Prostate gland (tissue), 2 donors: Measurements from ENCODE around the gene C1orf105. TPM values are rescaled to one million over a fixed set of nuclear protein-coding genes. Genes with fewer than 3 reads are reported as not detected.
"Not testable (repeated sequence)": the region's sequence is repeated elsewhere in the genome, so short reads cannot be mapped to it uniquely, and the experiment has no call there.

Experiments
- DNase-seq: peaks from one replicate; pipeline ENCODE4 v3.0.0-alpha.2; 2019; ENCODE audit warnings: low spot score
- H3K27ac ChIP-seq, 2 donors: fragments of 200-600 bp; sonication (generic); 2 replicates each; pipeline ENCODE4 v1.5.1; 2017 to 2019
- H3K27me3 ChIP-seq: fragments of 200-600 bp; sonication (generic); replicated peaks from 2 replicates; pipeline ENCODE4 v1.5.1; 2019; ENCODE audit not compliant: insufficient read depth
- H3K36me3 ChIP-seq, 2 donors: fragments of 200-600 bp; sonication (generic); 1 replicate in 1 of 2; 2 replicates in 1 of 2; pipeline versions ENCODE4 v1.5.1 to v1.8.1; 2017 to 2019
- H3K4me1 ChIP-seq: fragments of 200-600 bp; sonication (generic); replicated peaks from 2 replicates; pipeline ENCODE4 v1.5.1; 2019
- H3K4me3 ChIP-seq, 2 donors: fragments of 200-600 bp; sonication (generic); 2 replicates each; pipeline ENCODE4 v1.5.1; 2017 to 2019
- H3K9me3 ChIP-seq: fragments of 200-600 bp; sonication (generic); 2 replicates; pipeline ENCODE4 v1.5.1; 2017
- POLR2A ChIP-seq: fragments of 450-650 bp; IDR thresholded peaks from one replicate; pipeline ENCODE4 v1.6.1; 2016; ENCODE audit warnings: antibody characterized with exemption, mild to moderate bottlenecking
- POLR2AphosphoS5 ChIP-seq: sonication (generic); formaldehyde crosslinking; IDR thresholded peaks from one replicate; pipeline ENCODE4 v1.6.1; 2017; ENCODE audit warnings: antibody characterized with exemption
- WGBS: methylation state at CpG from one replicate; pipeline ENCODE4 v1.1.5; 2018; 5-methylcytosine and 5-hydroxymethylcytosine counted together
- intact Hi-C: fragments of 100-400 bp; cut with DNase I; formaldehyde crosslinking; loops from one replicate; pipeline ENCODE4 v1.14.2; 2022
- total RNA-seq, 2 donors: library from RNA; depleted of rRNA; stranded (reverse); fragments of >200 nt; gene quantifications; one replicate each; pipeline ENCODE4 v1.1.0, GENCODE V29; 2016
- TF ChIP-seq, protein P1 (sequence below), 4 experiments: fragments of 200-600 bp in 2 of 4; fragments of 450-650 bp in 2 of 4; sonication (generic) in 2 of 4; IDR thresholded peaks; 1 replicate in 3 of 4; 2 replicates in 1 of 4; pipeline ENCODE4 v1.5.1; 2016 to 2019; ENCODE audit warnings: antibody characterized with exemption in 4 of 4, mild to moderate bottlenecking in 2 of 4, moderate library complexity in 2 of 4

C1orf105 gene
- total RNA-seq, 2 donors from 2014 or later, result 0.36 to 1.4 TPM

DNA sequence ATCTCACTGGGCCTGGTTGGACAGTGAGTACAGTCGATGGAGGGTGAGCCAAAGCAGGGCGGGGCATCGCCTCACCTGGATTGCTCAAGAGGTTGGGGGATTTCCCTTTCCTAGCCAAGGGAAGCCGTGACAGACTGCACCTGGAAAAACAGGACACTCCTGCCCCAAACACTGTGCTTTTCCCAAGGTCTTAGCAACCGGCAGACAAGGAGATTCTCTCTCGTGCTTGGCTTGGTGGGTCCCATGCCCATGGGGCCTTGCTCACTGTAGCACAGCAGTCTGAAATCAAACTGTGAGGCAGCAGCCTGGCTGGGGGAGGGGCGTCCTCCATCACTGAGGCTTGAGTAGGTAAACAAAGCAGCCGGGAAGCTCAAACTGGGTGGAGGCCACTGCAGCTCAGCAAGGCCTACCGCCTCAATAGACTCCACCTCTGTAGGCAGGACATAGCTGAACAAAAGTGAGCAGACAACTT lies 11.3 kb downstream of the C1orf105 start:
- H3K4me1 ChIP-seq, result no peaks in the 10 kb centered on the region
- H3K27ac ChIP-seq, result peak overlapping the region; percentile 55 to 74
- no peaks in the 10 kb centered on the region for H3K9me3 ChIP-seq
- no peaks in the 10 kb centered on the region for H3K36me3 ChIP-seq
- TF ChIP-seq POLR2A (no peak), POLR2AphosphoS5 (peak; percentile 68)
- TF ChIP-seq, protein P1, sequence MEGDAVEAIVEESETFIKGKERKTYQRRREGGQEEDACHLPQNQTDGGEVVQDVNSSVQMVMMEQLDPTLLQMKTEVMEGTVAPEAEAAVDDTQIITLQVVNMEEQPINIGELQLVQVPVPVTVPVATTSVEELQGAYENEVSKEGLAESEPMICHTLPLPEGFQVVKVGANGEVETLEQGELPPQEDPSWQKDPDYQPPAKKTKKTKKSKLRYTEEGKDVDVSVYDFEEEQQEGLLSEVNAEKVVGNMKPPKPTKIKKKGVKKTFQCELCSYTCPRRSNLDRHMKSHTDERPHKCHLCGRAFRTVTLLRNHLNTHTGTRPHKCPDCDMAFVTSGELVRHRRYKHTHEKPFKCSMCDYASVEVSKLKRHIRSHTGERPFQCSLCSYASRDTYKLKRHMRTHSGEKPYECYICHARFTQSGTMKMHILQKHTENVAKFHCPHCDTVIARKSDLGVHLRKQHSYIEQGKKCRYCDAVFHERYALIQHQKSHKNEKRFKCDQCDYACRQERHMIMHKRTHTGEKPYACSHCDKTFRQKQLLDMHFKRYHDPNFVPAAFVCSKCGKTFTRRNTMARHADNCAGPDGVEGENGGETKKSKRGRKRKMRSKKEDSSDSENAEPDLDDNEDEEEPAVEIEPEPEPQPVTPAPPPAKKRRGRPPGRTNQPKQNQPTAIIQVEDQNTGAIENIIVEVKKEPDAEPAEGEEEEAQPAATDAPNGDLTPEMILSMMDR (IDR thresholded peaks at IDR 0.05), result no peak
- no peaks in the 10 kb centered on the region for H3K27me3 ChIP-seq
- peak; percentile 85 for DNase-seq
- H3K4me3 ChIP-seq, result no peak overlapping the region
- 50% methylated on average over 9 of the region's 9 CpGs for WGBS
- intact Hi-C loops, result no loop called here

DNA sequence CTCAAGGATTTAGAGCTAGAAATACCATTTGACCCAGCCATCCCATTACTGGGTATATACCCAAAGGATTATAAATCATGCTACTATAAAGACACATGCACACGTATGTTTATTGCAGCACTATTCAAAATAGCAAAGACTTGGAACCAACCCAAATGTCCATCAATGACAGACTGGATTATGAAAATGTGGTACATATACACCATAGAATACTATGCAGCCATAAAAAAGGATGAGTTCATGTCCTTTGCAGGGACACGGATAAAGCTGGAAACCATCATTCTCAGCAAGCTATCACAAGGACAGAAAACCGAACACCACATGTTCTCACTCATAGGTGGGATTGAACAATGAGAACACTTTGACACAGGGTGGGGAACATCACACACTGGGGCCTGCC lies 16.7 kb downstream of the C1orf105 start:
- H3K27ac ChIP-seq, H3K36me3 ChIP-seq, intact Hi-C loops, H3K4me1 ChIP-seq, H3K4me3 ChIP-seq, H3K9me3 ChIP-seq, DNase-seq, H3K27me3 ChIP-seq: not testable (repeated sequence)
- WGBS, result 89% methylated on average over 3 of the region's 3 CpGs

DNA sequence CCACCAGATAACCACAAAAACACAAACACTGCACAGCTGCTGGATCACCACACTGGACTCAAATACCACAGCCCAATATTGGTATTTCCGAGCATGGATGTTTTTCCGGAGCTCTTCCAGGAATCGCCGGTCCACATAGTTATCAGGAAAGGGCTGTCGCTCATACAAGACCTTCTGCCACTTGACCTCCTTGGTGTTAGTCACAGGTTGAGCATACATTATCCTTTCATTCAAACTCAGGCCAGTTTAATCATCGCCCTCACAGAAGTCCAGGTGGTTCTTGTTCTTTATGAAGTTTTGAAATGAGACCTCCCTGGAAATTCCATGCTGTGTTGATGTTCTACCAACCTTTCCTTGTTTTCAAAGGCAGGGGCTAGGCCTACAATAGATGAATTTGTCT lies 21.9 kb downstream of the C1orf105 start:
- no peaks in the 10 kb centered on the region for H3K36me3 ChIP-seq
- no peaks in the 10 kb centered on the region for H3K4me1 ChIP-seq
- no peak overlapping the region for H3K4me3 ChIP-seq
- 95% methylated on average over 6 of the region's 6 CpGs for WGBS
- TF ChIP-seq POLR2A (no peak), POLR2AphosphoS5 (no peak)
- TF ChIP-seq, protein P1 (IDR thresholded peaks at IDR 0.05), result no peak
- no peaks in the 10 kb centered on the region for H3K9me3 ChIP-seq
- intact Hi-C loops, result loop anchor here (10.0 kb wide), 1 partner anchor 638 kb away; no protein-coding TSS in a partner anchor
- no peak overlapping the region for H3K27ac ChIP-seq
- no peaks in the 10 kb centered on the region for H3K27me3 ChIP-seq
- no peak for DNase-seq

DNA sequence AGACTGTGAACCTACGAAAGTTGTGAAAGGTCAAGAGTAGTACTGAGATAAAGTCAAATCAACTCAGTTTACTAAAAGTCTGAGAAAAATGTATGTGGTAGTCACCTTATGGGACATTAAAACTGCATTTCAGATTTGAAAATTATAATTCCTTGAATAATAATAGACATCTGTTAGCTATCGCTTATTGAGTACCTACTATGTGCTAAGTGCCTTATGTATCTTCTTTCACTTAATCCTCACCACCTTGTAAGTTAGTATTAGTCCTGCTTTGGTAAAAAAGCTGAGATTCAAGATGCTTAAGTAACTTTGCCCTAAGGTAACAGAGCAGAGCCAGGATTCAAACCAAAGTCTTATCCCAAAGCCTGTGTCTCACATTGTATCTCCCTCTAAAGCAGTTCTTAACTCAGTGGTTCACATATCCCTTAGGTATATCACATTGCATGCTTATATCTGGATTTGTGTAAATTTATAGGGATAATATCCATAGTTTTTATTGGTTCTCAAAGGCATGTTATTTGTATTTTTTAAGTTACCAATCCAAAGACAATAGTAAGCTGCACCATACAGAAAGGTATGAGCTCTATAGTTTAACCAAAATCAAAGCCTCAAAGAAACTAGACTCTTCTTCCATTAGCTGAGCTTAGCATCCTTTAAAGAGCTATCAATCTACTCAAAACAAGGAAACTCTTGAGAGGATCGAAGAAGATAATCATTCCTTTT lies 22.5 kb downstream of the C1orf105 start:
- Histone ChIP-seq H3K9me3 (no peaks in the 10 kb centered on the region), H3K36me3 (no peaks in the 10 kb centered on the region), H3K4me1 (no peaks in the 10 kb centered on the region), H3K4me3 (peak overlapping the region; percentile 87 to 93), H3K27ac (peak overlapping the region in 1 of 2 donors; percentile 83), H3K27me3 (no peaks in the 10 kb centered on the region)
- intact Hi-C loops, result loop anchor here (10.0 kb wide), 1 partner anchor 638 kb away; no protein-coding TSS in a partner anchor
- TF ChIP-seq, protein P1 (IDR thresholded peaks at IDR 0.05), result no peak
- TF ChIP-seq POLR2A, result no peak
- no peak for TF ChIP-seq POLR2AphosphoS5
- DNase-seq, result no peak
- WGBS, result 66% methylated on average over 3 of the region's 3 CpGs

DNA sequence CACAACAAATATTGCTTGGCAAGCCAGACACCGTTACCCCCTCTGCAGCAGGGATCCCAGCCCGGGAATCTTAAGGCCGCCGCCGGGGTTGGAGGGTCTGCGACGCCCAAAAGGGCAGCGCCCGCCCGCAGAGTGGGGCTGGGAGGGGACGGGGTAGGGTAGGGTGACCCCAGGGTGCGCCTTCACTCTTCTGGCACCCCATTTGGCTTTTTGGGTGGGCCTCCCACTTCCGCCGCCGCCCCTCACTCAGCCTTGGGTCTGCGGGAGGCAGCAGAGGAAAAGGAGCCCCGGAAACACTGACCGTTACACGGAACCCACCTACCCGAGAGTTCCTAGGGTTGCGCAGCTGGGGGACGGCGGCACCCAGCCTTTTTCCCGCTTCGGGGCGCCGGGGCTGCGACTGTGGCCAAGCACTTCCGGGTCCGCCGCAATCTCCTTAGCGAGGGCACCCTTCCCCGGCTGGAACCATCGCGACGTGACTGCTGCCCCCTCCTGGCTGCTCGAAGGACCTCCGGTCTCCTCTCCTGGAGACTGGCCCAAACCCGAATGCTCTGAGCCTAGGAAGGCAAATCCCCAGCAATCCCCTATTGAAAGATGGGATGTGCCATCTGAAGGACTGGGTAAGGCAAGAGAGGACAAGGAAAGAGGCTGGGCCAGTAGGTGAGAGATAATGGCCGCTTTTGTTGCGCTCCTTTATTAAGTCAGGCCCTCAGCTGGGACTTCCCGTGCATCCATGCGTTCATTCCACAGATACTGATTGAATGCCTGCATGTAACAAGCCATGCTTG lies 23.4 kb downstream of the C1orf105 start, which contains the start of gene PIGC:
Gene PIGC, minus strand, starts transcription at position 404 of the 788 bp plus-strand sequence. CDS start 1,447 bp downstream, outside the sequence.
- intact Hi-C loops, result loop anchor here (10.0 kb wide), 1 partner anchor 639 kb away; no protein-coding TSS in a partner anchor
- 3% methylated on average over 43 of the region's 43 CpGs for WGBS
- Histone ChIP-seq H3K4me3 (peak within 1 kb of the TSS; percentile 87 to 93), H3K36me3 (no peaks in the 10 kb centered on the region), H3K4me1 (no peaks in the 10 kb centered on the region), H3K9me3 (no peaks in the 10 kb centered on the region), H3K27ac (peak within 1 kb of the TSS; percentile 71 to 83), H3K27me3 (no peaks in the 10 kb centered on the region)
- TF ChIP-seq, protein P1 (IDR thresholded peaks at IDR 0.05), result peak; percentile 53 to 88 (median 84)
- TF ChIP-seq POLR2AphosphoS5 (peak; percentile 72), POLR2A (no peak)
- DNase-seq, result peak; percentile 86
